Osteocyte (in vitro differentiated cells): ENCODE data around the gene RBMY1J. TPM values are rescaled to one million over a fixed set of nuclear protein-coding genes. Genes with fewer than 3 reads are reported as not detected.
"Not testable (repeated sequence)": the region's sequence is repeated elsewhere in the genome, so short reads cannot be mapped to it uniquely, and the experiment has no call there.

Experiments used
- DNase-seq: peaks from one replicate; pipeline ENCODE4 v3.0.0; 2021; ENCODE audit warnings: mixed read lengths; ENCODE audit not compliant: unreplicated experiment; ENCODE audit errors: extremely low spot score
- H3K27ac Mint-ChIP-seq: one replicate; pipeline ENCODE4 v1.8.0; 2021; ENCODE audit warnings: mild to moderate bottlenecking, mixed read lengths; ENCODE audit not compliant: unreplicated experiment
- H3K27me3 Mint-ChIP-seq: one replicate; pipeline ENCODE4 v1.8.0; 2021; ENCODE audit warnings: mixed read lengths; ENCODE audit not compliant: unreplicated experiment
- H3K36me3 Mint-ChIP-seq: one replicate; pipeline ENCODE4 v1.8.0; 2021; ENCODE audit warnings: mixed read lengths; ENCODE audit not compliant: unreplicated experiment
- H3K4me1 Mint-ChIP-seq: one replicate; pipeline ENCODE4 v1.8.0; 2021; ENCODE audit warnings: mixed read lengths; ENCODE audit not compliant: unreplicated experiment
- H3K4me3 Mint-ChIP-seq: one replicate; pipeline ENCODE4 v1.8.0; 2021; ENCODE audit warnings: mild to moderate bottlenecking, moderate library complexity, mixed read lengths; ENCODE audit not compliant: unreplicated experiment
- H3K9me3 Mint-ChIP-seq: one replicate; pipeline ENCODE4 v1.8.0; 2021; ENCODE audit warnings: mixed read lengths; ENCODE audit not compliant: unreplicated experiment
- long read RNA-seq: library from polyadenylated mRNA; unstranded; transcript quantifications from one replicate; pipeline ENCODE4 v2.0.0, GENCODE V29; 2021
- total RNA-seq: library from RNA; stranded (reverse); gene quantifications from 2 replicates; pipeline ENCODE4 v1.2.1, GENCODE V29; 2021
- TF ChIP-seq, protein P1 (sequence below): fragments of 200-600 bp; sonication (generic); IDR thresholded peaks from 2 replicates; pipeline ENCODE4 v1.5.0; 2021; ENCODE audit warnings: antibody characterized with exemption, mild to moderate bottlenecking, moderate library complexity

Gene RBMY1J
- total RNA-seq: not detected in 2 replicates
- long read RNA-seq: 0 reads

DNA sequence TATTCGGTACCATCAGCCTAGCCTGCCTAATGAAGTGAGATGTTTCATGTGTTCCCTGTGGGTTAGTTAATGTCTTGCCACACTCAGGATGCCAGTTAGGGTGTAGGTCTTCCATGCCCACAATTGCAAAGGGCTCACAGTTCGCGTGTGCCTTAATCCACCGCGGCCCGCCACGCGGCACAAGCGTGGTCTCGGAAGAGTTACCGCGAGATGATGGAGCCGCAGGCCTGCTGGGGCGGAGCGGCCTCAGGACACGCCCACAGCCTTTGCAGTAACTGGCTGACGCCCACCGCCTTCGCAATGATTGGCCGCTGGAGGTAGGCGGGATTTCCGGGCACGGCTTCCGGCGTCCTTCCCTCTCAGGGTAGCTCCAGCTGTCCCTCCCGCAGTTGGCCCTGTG is at the start of gene RBMY1J:
RBMY1J (plus strand) TSS at position 301 of the 400 bp plus-strand sequence. CDS start 2,038 bp downstream, outside the sequence.
- H3K4me1 Mint-ChIP-seq, H3K4me3 Mint-ChIP-seq, H3K27ac Mint-ChIP-seq, H3K9me3 Mint-ChIP-seq, H3K36me3 Mint-ChIP-seq, H3K27me3 Mint-ChIP-seq, DNase-seq: not testable (repeated sequence)

DNA sequence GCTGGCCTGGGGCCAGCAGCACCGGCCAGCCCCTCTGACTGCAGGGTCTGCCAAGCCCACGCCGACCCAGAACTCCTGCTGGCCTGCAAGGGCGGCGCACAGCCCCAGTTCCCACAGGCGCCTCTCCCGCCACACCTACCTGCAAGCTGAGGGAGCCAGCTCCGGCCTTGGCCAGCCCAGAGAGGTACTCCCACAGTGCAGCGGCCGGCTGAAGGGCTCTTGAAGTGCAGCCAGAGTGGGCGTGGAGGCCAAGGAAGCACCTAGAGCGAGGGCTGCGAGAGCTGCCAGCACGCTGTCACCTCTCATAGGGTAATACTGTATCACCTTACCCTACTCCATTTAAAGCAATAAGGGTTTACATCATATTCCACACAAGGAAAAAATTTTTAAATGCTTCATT is 35.8 kb upstream of the RBMY1J start:
- Mint-ChIP-seq H3K36me3 (no peaks in the 10 kb centered on the region), H3K4me3 (no peak overlapping the region), H3K27ac (no peak overlapping the region), H3K4me1 (no peaks in the 10 kb centered on the region), H3K9me3 (no peaks in the 10 kb centered on the region), H3K27me3 (no peaks in the 10 kb centered on the region)
- TF ChIP-seq, protein P1, sequence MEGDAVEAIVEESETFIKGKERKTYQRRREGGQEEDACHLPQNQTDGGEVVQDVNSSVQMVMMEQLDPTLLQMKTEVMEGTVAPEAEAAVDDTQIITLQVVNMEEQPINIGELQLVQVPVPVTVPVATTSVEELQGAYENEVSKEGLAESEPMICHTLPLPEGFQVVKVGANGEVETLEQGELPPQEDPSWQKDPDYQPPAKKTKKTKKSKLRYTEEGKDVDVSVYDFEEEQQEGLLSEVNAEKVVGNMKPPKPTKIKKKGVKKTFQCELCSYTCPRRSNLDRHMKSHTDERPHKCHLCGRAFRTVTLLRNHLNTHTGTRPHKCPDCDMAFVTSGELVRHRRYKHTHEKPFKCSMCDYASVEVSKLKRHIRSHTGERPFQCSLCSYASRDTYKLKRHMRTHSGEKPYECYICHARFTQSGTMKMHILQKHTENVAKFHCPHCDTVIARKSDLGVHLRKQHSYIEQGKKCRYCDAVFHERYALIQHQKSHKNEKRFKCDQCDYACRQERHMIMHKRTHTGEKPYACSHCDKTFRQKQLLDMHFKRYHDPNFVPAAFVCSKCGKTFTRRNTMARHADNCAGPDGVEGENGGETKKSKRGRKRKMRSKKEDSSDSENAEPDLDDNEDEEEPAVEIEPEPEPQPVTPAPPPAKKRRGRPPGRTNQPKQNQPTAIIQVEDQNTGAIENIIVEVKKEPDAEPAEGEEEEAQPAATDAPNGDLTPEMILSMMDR: no peak
- DNase-seq: no peak

DNA sequence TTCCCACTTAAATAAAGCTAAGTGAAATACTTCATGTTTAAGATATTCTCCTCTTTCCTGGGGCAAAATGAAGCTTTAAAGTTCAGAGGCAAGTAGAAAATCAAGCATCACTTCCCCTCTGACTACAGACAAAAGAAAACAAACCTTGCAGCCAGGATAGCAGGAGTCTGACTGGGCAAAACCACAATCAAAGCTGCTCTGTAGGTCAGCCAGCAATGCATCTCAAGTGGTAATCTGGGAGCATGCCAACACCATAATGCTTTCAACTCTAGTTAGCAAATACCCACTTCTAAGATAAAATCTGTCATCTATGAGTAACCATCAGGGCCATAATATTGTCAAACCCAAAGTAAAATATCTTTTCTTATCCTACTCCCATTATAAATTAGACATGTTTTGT is 32.6 kb upstream of the RBMY1J start:
- no peaks in the 10 kb centered on the region for H3K36me3 Mint-ChIP-seq
- DNase-seq: no peak
- H3K9me3 Mint-ChIP-seq: no peaks in the 10 kb centered on the region
- TF ChIP-seq, protein P1: no peak
- H3K4me3 Mint-ChIP-seq: no peak overlapping the region
- no peak overlapping the region for H3K27ac Mint-ChIP-seq
- no peaks in the 10 kb centered on the region for H3K4me1 Mint-ChIP-seq
- H3K27me3 Mint-ChIP-seq: no peaks in the 10 kb centered on the region

DNA sequence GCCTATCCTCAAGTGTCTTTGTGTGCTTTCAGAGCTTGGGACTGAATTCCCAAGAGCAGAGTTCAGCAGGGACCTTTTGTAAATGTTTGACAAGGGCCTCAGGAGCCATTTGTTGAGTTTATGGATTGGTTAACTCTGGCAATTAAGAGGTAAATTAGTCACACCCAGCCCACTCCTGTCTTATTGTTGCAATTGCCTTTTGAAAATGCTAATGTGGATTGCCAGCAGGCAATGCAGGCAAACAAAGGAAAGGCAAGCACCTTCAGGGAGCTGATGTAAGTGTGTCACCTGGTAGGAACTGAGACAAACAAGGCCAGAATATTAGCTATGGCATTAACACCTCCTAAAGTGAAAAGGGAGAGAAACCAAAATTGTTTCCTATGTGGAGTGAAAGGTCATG is 29.7 kb upstream of the RBMY1J start:
- Mint-ChIP-seq H3K4me3 (no peak overlapping the region), H3K27ac (no peak overlapping the region), H3K27me3 (no peaks in the 10 kb centered on the region), H3K4me1 (no peaks in the 10 kb centered on the region), H3K9me3 (no peaks in the 10 kb centered on the region), H3K36me3 (no peaks in the 10 kb centered on the region)
- DNase-seq: no peak
- TF ChIP-seq, protein P1: no peak

DNA sequence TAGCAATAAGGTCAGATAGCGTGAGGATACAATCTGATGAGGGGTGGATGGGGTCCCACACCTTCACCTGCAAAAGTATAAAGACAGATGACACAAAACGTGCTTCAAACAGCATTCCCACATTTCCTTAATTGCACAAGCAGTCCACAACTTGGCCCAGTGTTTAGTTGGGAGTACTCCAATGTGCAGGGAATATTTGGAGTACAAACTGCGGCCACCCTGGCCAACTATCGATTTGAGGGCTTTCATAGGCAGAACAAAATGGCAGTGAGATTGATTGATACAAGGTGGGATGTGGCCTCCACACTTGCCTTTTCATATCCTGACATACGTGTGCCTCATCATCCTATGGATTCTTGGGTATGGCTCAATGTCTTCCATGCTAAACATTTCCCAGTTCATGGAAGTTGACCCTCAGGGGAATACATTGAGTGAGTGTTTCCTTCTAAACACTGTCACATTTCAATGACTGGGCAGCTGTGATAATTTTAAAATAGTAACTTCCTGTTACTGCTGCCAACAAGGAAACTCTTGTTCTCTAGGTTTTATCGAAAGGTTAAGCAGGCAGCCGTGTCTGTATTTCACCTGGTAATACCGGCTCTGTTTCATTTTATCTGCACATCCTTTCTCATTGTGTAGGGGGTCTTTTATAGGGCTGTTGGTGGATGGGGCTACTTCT is 41.6 kb downstream of the RBMY1J start:
- not testable (repeated sequence) for H3K27me3 Mint-ChIP-seq, H3K36me3 Mint-ChIP-seq, H3K4me3 Mint-ChIP-seq, H3K9me3 Mint-ChIP-seq, H3K27ac Mint-ChIP-seq, H3K4me1 Mint-ChIP-seq, DNase-seq

DNA sequence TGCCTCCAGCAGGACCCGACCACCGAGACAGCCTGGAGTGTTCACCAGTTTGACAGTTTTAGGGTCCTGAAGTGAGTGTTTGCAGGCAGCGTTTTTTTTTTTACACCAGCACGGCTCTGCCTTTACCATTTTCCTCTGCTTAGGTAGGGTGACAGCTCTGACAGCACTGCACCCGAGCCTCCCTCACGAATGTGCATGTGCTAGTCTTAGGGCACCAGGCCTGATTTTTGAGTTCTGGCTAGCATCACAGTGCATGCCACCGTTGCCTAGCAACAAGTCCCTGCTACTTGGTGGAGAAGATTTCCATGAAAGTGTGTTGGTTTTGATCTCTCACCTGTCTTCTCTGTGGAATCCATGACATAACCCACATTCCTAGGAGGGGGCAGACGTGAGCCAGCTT is 52.3 kb downstream of the RBMY1J start:
- DNase-seq, H3K4me1 Mint-ChIP-seq, H3K27me3 Mint-ChIP-seq, H3K36me3 Mint-ChIP-seq, H3K27ac Mint-ChIP-seq, H3K4me3 Mint-ChIP-seq, H3K9me3 Mint-ChIP-seq: not testable (repeated sequence)

DNA sequence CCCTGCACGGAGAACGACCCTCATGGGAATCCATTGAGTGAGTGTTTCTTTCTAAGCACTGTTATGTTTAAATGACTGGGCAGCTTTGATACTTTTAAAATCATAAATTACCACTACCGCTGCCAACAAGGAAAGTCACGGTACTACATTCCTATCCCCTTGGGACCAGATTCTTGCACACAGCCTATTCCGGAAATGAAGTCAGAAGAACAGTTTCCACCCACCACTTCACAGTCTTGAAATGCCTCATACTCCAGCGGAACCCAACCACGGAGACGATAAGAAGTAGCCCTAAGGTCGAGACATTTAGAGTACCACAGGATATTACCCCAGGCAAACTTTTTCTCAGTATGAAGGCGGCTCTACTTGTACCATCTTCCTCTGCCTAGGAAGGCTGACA is 58.8 kb downstream of the RBMY1J start:
- H3K4me1 Mint-ChIP-seq, H3K36me3 Mint-ChIP-seq, H3K9me3 Mint-ChIP-seq, H3K4me3 Mint-ChIP-seq, DNase-seq, H3K27me3 Mint-ChIP-seq, H3K27ac Mint-ChIP-seq: not testable (repeated sequence)

Other genes starting within 250 kb of the RBMY1J start
- not detected in 2 replicates for gene RBMY1F, start 220.5 kb upstream of the RBMY1J start, total RNA-seq